Activated T-cell treated with anti-CD3 and anti-CD28 coated beads for 4 hours (primary cell): ENCODE results near the gene DOCK9.

Source experiments
- DNase-seq: peaks from one replicate; pipeline ENCODE4 v3.0.0-alpha.2; 2020

Gene DOCK9

GRCh38 chr13:98997011-98997730, 19.3 kb upstream of the DOCK9 start:
- no peak for DNase-seq

DNA sequence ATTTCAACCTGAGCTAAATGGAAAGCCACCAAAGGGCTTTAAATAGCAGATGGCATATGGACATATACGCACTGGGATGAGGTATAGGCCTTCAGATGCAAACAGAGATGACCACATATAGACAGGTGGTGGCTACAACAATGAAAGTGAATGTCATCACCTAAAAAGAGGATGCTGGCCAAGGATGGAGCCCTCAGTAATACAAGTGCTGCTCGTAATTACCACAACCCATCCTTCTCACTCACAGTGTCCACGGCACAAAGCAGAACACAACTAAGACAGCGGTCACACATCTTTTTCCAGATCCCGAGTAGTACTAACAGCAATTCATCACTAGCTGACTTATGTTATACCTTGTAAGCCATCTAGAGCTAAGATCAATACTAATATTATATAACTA, 18.2 kb upstream of the DOCK9 start:
- DNase-seq, result no peak

GRCh38 chr13:98994896-98995295, 17.0 kb upstream of the DOCK9 start:
- DNase-seq, result no peak

DNA sequence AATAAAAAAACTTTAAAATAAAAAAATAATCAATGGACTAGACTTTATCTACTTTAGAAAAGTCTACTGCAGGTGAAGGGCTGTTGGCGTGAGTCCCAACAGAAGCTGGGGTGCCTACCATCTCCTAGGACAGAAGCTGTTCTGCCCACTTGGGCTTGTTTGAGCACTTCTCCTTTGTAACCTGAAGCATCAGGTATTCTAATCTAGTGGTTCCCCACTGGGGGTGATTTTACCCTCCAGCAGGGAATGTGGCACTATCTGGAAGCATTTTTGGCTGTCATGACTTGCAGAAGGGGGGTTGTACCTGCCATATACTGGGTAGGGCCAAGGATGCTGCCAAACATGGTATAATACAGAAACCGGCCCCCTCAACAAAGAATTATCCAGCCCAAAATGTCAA, 16.2 kb upstream of the DOCK9 start:
- DNase-seq, result no peak

GRCh38 chr13:98992355-98992754, 14.5 kb upstream of the DOCK9 start:
- no peak for DNase-seq

DNA sequence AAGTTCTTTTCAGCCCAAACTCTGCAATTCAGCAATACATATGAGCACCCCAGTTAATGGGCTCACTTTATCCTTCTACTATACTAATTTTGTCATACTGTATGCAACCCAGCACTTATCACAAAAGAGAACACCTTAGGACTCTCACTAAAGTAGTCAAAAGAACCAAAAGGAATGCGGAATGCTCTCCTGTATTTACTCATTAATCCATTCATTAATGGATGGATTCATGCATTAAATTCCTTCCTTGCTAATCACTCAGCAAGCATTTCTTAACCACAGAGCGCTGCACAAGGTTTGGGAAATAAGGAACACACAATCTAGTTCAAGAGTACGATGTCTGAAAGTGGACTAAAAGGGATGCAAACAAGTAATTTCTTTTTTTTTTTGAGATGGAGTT, 12.8 kb upstream of the DOCK9 start:
- DNase-seq, result no peak

DNA sequence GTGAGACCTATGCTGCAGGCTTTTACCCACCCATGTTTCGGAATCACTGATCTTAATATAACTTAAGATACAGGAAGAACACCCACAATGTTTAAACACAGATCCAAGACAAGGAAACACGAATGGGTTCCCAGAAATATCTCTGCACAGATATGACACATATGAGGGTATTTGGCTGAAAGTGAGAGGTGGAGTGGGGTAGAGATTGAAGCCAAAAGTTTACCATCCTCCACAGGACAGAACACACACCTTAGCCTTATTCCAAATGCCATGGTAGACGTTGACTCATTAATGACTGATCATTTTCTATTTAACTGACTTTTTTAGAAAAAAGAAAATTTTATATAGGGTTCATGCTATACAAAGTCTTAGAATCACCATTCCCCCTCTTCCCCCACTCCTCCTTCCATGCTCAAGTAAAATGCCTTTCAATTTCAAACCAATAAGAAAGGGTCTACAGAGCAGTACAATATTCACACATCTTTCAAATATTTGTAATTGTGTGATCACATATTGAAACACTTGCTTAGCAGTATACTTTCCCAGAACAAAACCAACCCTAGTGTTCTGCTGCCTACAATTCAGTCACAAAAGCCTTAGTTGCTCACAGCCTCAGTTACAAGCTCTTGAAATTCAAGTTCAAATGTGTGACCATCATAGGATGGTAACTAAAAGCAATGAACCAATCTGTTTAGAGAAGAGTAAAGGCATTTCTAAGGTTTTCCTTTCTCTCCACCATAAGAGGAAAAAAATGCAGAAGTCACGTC, 11.8 kb upstream of the DOCK9 start:
- no peak for DNase-seq

- no peak for DNase-seq
Measured at GRCh38 chr13:98988780-98989179, 10.9 kb upstream of the DOCK9 start.

- no peak for DNase-seq
Measured at GRCh38 chr13:98988277-98988676, 10.4 kb upstream of the DOCK9 start.

DNA sequence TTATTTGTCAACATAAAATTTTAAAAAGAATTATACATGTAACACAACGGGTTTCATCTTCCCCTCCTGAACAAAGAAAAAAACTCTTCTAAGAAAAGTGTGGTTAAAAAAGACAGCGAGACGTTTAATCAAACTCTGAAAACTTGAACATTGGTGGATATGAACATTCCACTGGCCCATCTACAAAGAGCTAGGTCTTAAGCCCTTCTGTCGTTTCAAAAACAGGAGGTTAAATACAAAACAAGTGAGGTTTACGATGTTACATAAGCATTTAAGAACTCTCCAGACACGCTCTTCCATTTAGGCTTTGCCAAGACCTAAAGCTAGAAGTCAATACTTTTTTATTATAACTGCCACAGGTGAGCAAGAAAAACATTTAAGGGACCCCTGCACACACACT, 9.4 kb upstream of the DOCK9 start:
- DNase-seq, result no peak

DNA sequence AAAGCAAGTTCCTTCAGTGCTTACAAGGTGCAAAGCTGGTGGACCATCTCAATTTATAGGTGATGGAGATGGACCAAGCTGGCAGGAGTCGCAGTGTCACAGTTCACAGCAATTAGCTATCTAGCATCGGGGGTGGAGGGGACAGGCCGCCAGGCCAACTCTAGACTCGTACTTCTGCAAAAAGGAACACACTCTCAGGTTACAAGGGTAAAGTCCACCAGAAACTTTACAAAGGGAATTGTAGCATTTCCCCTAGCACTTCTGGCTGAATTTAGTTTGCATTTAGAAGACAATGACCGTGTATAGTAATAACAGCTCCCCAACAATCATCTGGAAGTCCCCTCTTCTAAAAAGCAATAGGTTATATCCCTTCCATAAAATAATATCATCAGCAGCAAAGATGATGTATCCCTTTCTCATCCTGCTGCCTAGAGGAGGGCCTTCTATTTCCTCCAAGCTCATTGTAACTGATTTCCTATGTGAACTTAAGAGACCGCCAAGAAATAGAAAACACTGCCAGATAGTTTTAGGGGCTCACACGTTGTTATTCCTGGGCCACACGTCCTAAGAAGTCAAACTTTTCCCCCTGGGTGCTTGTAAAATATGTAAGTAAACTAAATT, 8.5 kb upstream of the DOCK9 start:
- no peak for DNase-seq

DNA sequence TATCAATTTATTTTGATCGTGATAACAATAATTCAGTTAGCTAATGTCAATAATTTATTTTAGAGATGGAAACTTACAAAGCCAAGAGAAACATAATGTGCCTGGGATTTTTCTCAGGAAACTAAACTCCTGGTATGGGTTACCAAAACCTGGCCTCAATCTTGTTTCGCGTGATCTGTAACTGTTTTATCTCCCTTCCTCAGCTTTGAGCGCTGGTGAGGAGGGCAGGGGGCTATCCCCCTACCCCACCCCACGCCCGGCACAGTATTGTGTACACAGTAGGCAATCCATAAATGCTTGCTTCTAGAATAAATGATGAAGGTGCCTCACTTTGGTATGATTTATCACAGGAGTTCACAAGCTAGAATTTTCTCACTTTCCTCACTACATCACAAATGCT, 7.7 kb upstream of the DOCK9 start:
- no peak for DNase-seq

DNA sequence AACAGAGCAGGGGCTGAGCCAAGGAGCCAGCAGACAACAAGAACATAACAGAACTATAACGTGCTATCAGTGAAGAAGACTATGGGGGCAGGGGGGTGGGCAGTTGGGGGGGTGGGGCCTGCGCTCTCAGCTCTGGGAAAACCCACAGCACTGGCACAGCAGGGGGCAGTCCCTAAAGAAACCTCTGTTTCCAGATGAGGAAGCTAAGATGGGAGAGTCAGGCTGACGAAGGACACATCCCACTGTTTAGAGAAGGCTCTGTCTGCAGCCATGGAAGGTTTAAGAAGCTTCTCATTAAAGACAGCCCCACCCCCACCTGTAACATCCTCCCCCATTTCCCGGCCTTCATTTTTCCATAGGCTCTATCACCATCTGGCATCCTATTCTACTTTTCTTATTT, 7.1 kb upstream of the DOCK9 start:
- DNase-seq, result no peak

GRCh38 chr13:98984118-98984517, 6.3 kb upstream of the DOCK9 start:
- DNase-seq, result no peak

GRCh38 chr13:98983182-98983581, 5.3 kb upstream of the DOCK9 start:
- DNase-seq, result no peak

DNA sequence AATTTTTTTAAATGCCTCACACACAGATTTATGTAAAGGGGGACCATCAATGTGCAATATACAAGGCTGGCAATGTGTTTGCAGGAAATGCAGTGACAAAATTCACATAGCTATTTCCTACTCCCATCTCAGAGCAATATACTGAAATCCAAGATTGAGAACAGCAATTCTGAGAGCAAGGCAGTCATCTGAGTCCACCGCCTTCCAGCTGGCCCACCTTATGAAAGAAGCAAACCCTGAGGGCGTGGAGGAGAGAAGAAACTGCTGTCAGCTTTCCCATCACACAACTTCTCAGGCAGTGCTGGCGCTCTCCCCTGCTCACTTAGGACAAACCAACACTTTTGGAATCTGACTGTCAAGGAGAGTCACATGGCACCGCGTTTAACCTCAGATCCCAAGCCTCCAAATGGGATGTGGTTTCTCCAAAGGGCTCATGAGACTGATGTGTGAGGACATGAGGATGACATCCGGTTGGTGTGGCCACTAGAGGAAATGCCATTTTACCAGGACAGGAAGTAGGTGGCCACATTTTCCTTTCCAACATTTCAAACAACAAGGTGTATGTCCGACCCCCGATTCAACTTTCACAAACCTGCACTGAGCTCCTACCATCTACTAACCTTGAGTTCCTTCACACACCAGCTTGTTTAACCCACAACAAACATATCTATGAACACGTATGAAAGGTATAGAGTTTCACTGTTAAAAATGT, 3.7 kb upstream of the DOCK9 start:
- DNase-seq, result no peak

- no peak for DNase-seq
Measured at GRCh38 chr13:98979012-98979660, 1.3 kb upstream of the DOCK9 start.

- no peak for DNase-seq
Measured at GRCh38 chr13:98978280-98978679, 416 bp upstream of the DOCK9 start.

- no peak for DNase-seq
Measured at GRCh38 chr13:98976941-98977340, 923 bp downstream of the DOCK9 start.

GRCh38 chr13:98976338-98976737, 1.5 kb downstream of the DOCK9 start:
- DNase-seq, result no peak

DNA sequence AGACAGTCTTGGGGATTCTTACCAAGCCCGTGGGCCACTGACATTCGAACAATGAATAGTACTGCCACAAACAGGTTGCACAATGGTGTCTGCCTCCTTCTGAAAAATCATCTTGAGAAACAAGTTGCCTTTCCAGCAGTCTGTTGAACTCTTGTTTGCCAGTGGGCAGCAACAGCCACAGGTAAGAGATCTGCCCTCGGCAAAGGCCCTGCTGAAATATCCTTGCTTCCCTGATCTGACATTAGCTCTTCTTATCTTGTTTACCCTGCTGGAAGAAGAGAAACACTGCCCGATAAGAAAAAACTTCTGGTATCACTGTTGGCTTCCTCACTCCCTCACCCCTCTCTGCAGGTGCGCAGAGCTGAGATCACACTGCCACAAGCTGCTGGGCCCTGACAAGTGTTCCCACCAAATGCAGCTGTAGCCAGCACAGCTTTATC, 2.0 kb downstream of the DOCK9 start:
- DNase-seq, result no peak

DNA sequence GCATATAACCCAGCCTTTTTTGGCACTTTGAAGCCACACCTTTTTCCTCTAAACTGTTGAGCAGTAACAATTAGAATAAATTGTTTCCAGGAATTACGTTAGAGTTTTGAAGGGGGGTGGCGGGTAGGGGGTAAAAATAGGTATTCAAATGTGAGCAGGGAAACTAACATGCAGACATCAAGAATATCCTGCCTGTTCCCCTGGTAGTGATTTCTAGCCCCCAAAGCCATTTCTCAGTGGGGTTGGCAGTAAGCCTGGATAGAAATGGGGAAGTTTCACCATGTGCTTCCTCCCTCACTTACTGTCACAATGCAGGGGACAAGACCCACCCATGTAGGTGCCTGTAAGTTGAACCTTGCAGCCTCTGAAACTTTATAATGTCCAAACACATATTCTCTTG, 3.8 kb downstream of the DOCK9 start:
- no peak for DNase-seq

GRCh38 chr13:98972627-98973026, 5.2 kb downstream of the DOCK9 start:
- no peak for DNase-seq
